A549 treated with DMSO at 1 μM for 4 hours (cell line): ENCODE measurements around the gene SSTR4. TPM values are rescaled to one million over a fixed set of nuclear protein-coding genes. Genes with fewer than 3 reads are reported as not detected.

Source experiments
- total RNA-seq: library from RNA; stranded (reverse); fragments of 200-300 nt; extraction: Qiagen RNA extraction; gene quantifications from 5 replicates; pipeline ENCODE4 v1.2.3, GENCODE V29; 2022; ENCODE audit warnings: low read depth

SSTR4 gene
- total RNA-seq, result not detected in 5 replicates

GRCh38 chr20:23034721-23035671, at the start of gene SSTR4:
Gene SSTR4, plus strand, starts transcription at chr20:23035312. Its CDS starts 172 bp downstream, at chr20:23035484.

GRCh38 chr20:23049201-23050075, 14.3 kb downstream of the SSTR4 start, which contains the start of gene THBD:
Gene THBD, minus strand, starts transcription at chr20:23049672. Its CDS starts 168 bp downstream, at chr20:23049504.

GRCh38 chr20:23086056-23086566, 51.0 kb downstream of the SSTR4 start, which contains the start of gene CD93:
Gene CD93, minus strand, starts transcription at chr20:23086324. Its CDS starts 132 bp downstream, at chr20:23086192.

Other genes starting within 250 kb of the SSTR4 start
- gene THBD, start 14.4 kb downstream of the SSTR4 start, total RNA-seq, result 21.5 to 29.2 TPM (median 25.5 TPM) in 5 replicates
- not detected in 5 replicates for gene CD93, start 51.0 kb downstream of the SSTR4 start, total RNA-seq